GM19043 (cell line): ENCODE results near the gene ZBED4.
A peak's percentile ranks its signal among the peaks of the same experiment; 100 is the strongest.
"Not testable (repeated sequence)": the region's sequence is repeated elsewhere in the genome, so short reads cannot be mapped to it uniquely, and the experiment has no call there.

ENCODE experiments used
- ATAC-seq: cut with Tn5 transposase; IDR thresholded peaks from one replicate; pipeline ENCODE4 v1.9.1; 2021; ENCODE audit warnings: low read depth; ENCODE audit not compliant: unreplicated experiment

ZBED4 gene

GRCh38 chr22:49852898-49853894, at the start of gene ZBED4:
TSS of gene ZBED4 (plus strand) at chr22:49853844. CDS start at chr22:49883663, 29,819 bp downstream.
- ATAC-seq = peak; percentile 69

- ATAC-seq = no peak
Observed at GRCh38 chr22:49807129-49807528, 46.5 kb upstream of the ZBED4 start.

- ATAC-seq = no peak
Observed at GRCh38 chr22:49807780-49808708, 45.6 kb upstream of the ZBED4 start.

GRCh38 chr22:49810363-49811019, 43.2 kb upstream of the ZBED4 start:
- ATAC-seq = no peak

- ATAC-seq = no peak
Observed at GRCh38 chr22:49811020-49811791, 42.4 kb upstream of the ZBED4 start.

- no peak for ATAC-seq
Observed at GRCh38 chr22:49812838-49813237, 40.8 kb upstream of the ZBED4 start.

- no peak for ATAC-seq
Observed at GRCh38 chr22:49814164-49814686, 39.4 kb upstream of the ZBED4 start.

GRCh38 chr22:49814856-49815255, 38.8 kb upstream of the ZBED4 start:
- ATAC-seq = no peak

- ATAC-seq = no peak
Observed at GRCh38 chr22:49815641-49816091, 38.0 kb upstream of the ZBED4 start.

GRCh38 chr22:49817359-49817758, 36.3 kb upstream of the ZBED4 start:
- ATAC-seq = no peak

GRCh38 chr22:49820984-49821383, 32.7 kb upstream of the ZBED4 start:
- no peak for ATAC-seq

- ATAC-seq = not testable (repeated sequence)
Observed at GRCh38 chr22:49821741-49822140, 31.9 kb upstream of the ZBED4 start.

GRCh38 chr22:49823289-49824045, 30.2 kb upstream of the ZBED4 start:
- ATAC-seq = no peak

- no peak for ATAC-seq
Observed at GRCh38 chr22:49824185-49824925, 29.3 kb upstream of the ZBED4 start.

GRCh38 chr22:49824936-49825335, 28.7 kb upstream of the ZBED4 start:
- no peak for ATAC-seq

- no peak for ATAC-seq
Observed at GRCh38 chr22:49825436-49825835, 28.2 kb upstream of the ZBED4 start.

GRCh38 chr22:49825944-49826602, 27.6 kb upstream of the ZBED4 start:
- ATAC-seq = no peak
